Measurements from ENCODE around the gene ARL4A. TPM values are rescaled to one million over a fixed set of nuclear protein-coding genes. Genes with fewer than 3 reads are reported as not detected.
A peak's percentile ranks its signal among the peaks of the same experiment; 100 is the strongest.

The ARL4A gene
- total and polyA plus RNA-seq, 9 of the 15 experiments (the other 6 are each of a cell fraction or from before 2014, with no cell fraction given): 118 to 688 (median 172) TPM

GRCh38 chr7:12692035-12692434 lies 4.6 kb downstream of the ARL4A start:
- Histone ChIP-seq H3K4me1 (replicated peaks in 1 of 2; ENCODE audit: control insufficient read depth in 2 of 2, insufficient read depth in 2 of 2, low read length in 2 of 2) (peaks cover 2% of the 10 kb centered on the region in 2 experiments; a peak in 3 of 5 replicates), H3K27ac (ENCODE audit: extremely low read depth, low read depth, low read length) (peak overlapping the region; percentile 1; the same call in 2 of the 3 replicates), H3K36me3 (ENCODE audit: control insufficient read depth, insufficient read depth, low read length) (peaks cover 57% of the 10 kb centered on the region), H3K4me3 (peak overlapping the region; percentile 61), H3K4me2 (ENCODE audit: insufficient read depth, low read length) (peak overlapping the region; percentile 81), H3K79me2 (ENCODE audit: control insufficient read depth, insufficient read depth, low read length) (peaks cover 96% of the 10 kb centered on the region), H3K27me3 (ENCODE audit: control insufficient read depth in 2 of 2, insufficient read depth in 2 of 2, low read length in 2 of 2) (no peaks in the 10 kb centered on the region), H3K9ac (ENCODE audit: insufficient read depth in 1 of 2, low read depth in 2 of 2, low read length in 2 of 2) (peak overlapping the region in 1 of 2 experiments; percentile 41; a peak in 2 of 4 replicates), H3K9me3 (replicated peaks; ENCODE audit: control insufficient read depth, insufficient read depth, low read depth, low read length) (no peaks in the 10 kb centered on the region), H4K20me1 (replicated peaks; ENCODE audit: control insufficient read depth, insufficient read depth, low read length) (peaks cover 34% of the 10 kb centered on the region), H3K9me1 (ENCODE audit: control insufficient read depth, insufficient read depth, low read length) (no peaks in the 10 kb centered on the region), H2AFZ (ENCODE audit: low read depth, low read length) (no peak overlapping the region)
- in situ Hi-C loops (cut with MboI): no loop called here
- DNase-seq (ENCODE audit: extremely low read depth in 1 of 4, low spot score in 3 of 4) (no peak), FAIRE-seq (peak; percentile 26), ATAC-seq (no peak)
- BruUV-seq (replicated peaks): no TSS peak
- intact Hi-C loops (cut with micrococcal nuclease): no loop called here
- 0% methylated on average over 1 of the region's 1 CpG for WGBS (ENCODE audit: insufficient coverage, low coverage, missing lambda C conversion rate)
- ChIA-PET CTCF (ENCODE audit: low intra/inter-chr PET ratio) (interaction anchor here (1.1 kb wide), 1 partner anchor 570 kb away, joined by 3 read pairs; no protein-coding TSS in a partner anchor), POLR2A (interaction anchor here (0.9 to 3.9 kb wide), 5 partner anchors 15 to 35 kb away, joined by 3 to 23 read pairs (median 4); no protein-coding TSS in a partner anchor)
- TF ChIP-seq POLR2AphosphoS2 (IDR thresholded peaks at IDR 0.05; ENCODE audit: low read length) (peak; percentile 72), RBFOX2 (IDR thresholded peaks at IDR 0.05; ENCODE audit: low read depth, low read length) (peak; percentile 55; the same call in 1 of the 2 replicates), ZNF445 (CRISPR knock-in tag; IDR thresholded peaks at IDR 0.05; ENCODE audit: low read depth) (peak; percentile 2; the same call in 1 of the 2 replicates), RAD51 (IDR thresholded peaks at IDR 0.05; ENCODE audit: borderline replicate concordance, low read depth) (no peak), ZNF253 (CRISPR knock-in tag; conservative IDR thresholded peaks at IDR 0.05) (no peak), FUS (optimal IDR thresholded peaks at IDR 0.05; ENCODE audit: low read depth, low read length) (no peak), MYC (IDR thresholded peaks at IDR 0.05; ENCODE audit: low read depth, low read length) (no peak), MYC (CRISPR knock-in tag; IDR thresholded peaks at IDR 0.05; ENCODE audit: borderline replicate concordance, low read depth) (no peak), CXXC5 (CRISPR knock-in tag; IDR thresholded peaks at IDR 0.05) (no peak), ARHGAP35 (IDR thresholded peaks at IDR 0.05; ENCODE audit: partially characterized antibody) (no peak), POLR2G (IDR thresholded peaks at IDR 0.05; ENCODE audit: low read depth, low read length) (peak; percentile 51), CGGBP1 (CRISPR knock-in tag; IDR thresholded peaks at IDR 0.05) (no peak), CBFA2T2 (conservative IDR thresholded peaks at IDR 0.05) (no peak), TEAD2 (tag; IDR thresholded peaks at IDR 0.05) (no peak), TAF9B (IDR thresholded peaks at IDR 0.05; ENCODE audit: partially characterized antibody) (no peak), MLX (CRISPR knock-in tag; conservative IDR thresholded peaks at IDR 0.05) (no peak), HDAC3 (IDR thresholded peaks at IDR 0.05; ENCODE audit: borderline replicate concordance, partially characterized antibody) (no peak), MEF2A (IDR thresholded peaks at IDR 0.05; ENCODE audit: control insufficient read depth, low read depth, low read length) (no peak), SIRT6 (IDR thresholded peaks at IDR 0.05; ENCODE audit: low read depth, low read length) (no peak), HDAC1 (IDR thresholded peaks at IDR 0.05) (no peak), VEZF1 (CRISPR knock-in tag; IDR thresholded peaks at IDR 0.05) (no peak), ELF2 (CRISPR knock-in tag; IDR thresholded peaks at IDR 0.05) (peak; percentile 32; the same call in 1 of the 2 replicates)
